ENCODE measurements around the gene SMYD3. TPM values are rescaled to one million over a fixed set of nuclear protein-coding genes. Genes with fewer than 3 reads are reported as not detected.
A peak's percentile ranks its signal among the peaks of the same experiment; 100 is the strongest.

Gene SMYD3
- total and polyA plus RNA-seq, 2 donors (not counting 3 experiments of a cell fraction or from before 2014, with no cell fraction given), result 16.0 to 32.1 TPM

DNA sequence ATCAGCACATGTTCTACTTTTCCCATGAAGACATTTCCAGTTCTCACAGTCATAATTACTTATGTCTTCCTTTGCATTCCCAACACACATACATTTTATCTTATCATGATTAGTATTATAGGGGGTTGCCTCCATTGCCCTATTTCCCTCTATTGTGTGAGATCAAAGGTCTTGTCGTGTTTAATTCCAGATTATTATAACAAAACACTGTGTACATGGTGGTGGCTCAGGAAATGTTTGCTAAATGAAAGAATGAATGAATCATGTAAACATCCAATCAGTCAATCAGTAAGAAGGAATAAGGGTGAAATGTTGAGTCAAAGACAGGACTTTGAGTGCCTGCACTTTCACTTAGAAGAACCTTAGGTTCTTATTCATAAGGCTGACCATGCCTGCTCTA, 376.0 kb downstream of the SMYD3 start:
- no peaks in the 10 kb centered on the region for H3K27me3 ChIP-seq (ENCODE audit: control insufficient read depth in 2 of 2, insufficient read depth in 2 of 2, low read length in 2 of 2)
- no peak overlapping the region for H3K4me3 ChIP-seq (replicated peaks in 1 of 3; ENCODE audit: insufficient read depth in 1 of 3, low read depth in 1 of 3, low read length in 3 of 3)
- H3K4me2 ChIP-seq (ENCODE audit: insufficient read depth, low read length), result peak overlapping the region; percentile 46
- H3K9ac ChIP-seq (replicated peaks; ENCODE audit: extremely low read depth, insufficient read depth, low read length), result no peak overlapping the region
- no TSS peak for BruUV-seq (replicated peaks)
- H3K4me1 ChIP-seq (ENCODE audit: control insufficient read depth, extremely low read depth, insufficient read depth, low read length), result peaks cover 12% of the 10 kb centered on the region
- ChIA-PET CTCF (no interaction called here), POLR2A (no interaction called here)
- TF ChIP-seq, protein P1, sequence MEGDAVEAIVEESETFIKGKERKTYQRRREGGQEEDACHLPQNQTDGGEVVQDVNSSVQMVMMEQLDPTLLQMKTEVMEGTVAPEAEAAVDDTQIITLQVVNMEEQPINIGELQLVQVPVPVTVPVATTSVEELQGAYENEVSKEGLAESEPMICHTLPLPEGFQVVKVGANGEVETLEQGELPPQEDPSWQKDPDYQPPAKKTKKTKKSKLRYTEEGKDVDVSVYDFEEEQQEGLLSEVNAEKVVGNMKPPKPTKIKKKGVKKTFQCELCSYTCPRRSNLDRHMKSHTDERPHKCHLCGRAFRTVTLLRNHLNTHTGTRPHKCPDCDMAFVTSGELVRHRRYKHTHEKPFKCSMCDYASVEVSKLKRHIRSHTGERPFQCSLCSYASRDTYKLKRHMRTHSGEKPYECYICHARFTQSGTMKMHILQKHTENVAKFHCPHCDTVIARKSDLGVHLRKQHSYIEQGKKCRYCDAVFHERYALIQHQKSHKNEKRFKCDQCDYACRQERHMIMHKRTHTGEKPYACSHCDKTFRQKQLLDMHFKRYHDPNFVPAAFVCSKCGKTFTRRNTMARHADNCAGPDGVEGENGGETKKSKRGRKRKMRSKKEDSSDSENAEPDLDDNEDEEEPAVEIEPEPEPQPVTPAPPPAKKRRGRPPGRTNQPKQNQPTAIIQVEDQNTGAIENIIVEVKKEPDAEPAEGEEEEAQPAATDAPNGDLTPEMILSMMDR (IDR thresholded peaks at IDR 0.05; ENCODE audit: extremely low read depth in 1 of 2, insufficient read depth in 1 of 2, low read depth in 1 of 2, low read length in 2 of 2), result no peak
- TF ChIP-seq EZH2 (IDR thresholded peaks at IDR 0.05; ENCODE audit: borderline replicate concordance, low read depth, low read length, severe bottlenecking) (no peak), MYC (IDR thresholded peaks at IDR 0.05; ENCODE audit: low read depth, low read length) (no peak), POLR2A (IDR thresholded peaks at IDR 0.05; ENCODE audit: low read depth, low read length) (no peak), POLR2AphosphoS5 (IDR thresholded peaks at IDR 0.05; ENCODE audit: insufficient read depth, low read depth, low read length) (no peak), GATA2 (IDR thresholded peaks at IDR 0.05; ENCODE audit: insufficient read depth, insufficient read length, low read depth, low read length) (peak; percentile 78), FOS (IDR thresholded peaks at IDR 0.05; ENCODE audit: borderline replicate concordance, insufficient read depth, low read length) (peak; percentile 48), JUN (IDR thresholded peaks at IDR 0.05; ENCODE audit: borderline replicate concordance, insufficient read depth, insufficient read length, low read depth) (peak; percentile 34)
- TF ChIP-seq, protein P2, sequence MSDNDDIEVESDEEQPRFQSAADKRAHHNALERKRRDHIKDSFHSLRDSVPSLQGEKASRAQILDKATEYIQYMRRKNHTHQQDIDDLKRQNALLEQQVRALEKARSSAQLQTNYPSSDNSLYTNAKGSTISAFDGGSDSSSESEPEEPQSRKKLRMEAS (IDR thresholded peaks at IDR 0.05; ENCODE audit: insufficient read depth, insufficient read length), result no peak
- H3K79me2 ChIP-seq (ENCODE audit: control insufficient read depth, insufficient read depth, low read length), result no peaks in the 10 kb centered on the region
- H3K9me3 ChIP-seq (replicated peaks; ENCODE audit: control insufficient read depth, insufficient read depth, low read length), result no peaks in the 10 kb centered on the region
- H4K20me1 ChIP-seq (replicated peaks; ENCODE audit: control insufficient read depth, extremely low read depth, insufficient read depth, low read length), result no peaks in the 10 kb centered on the region
- intact Hi-C loops (cut with micrococcal nuclease) (no loop called here), dilution Hi-C loops (cut with MboI; ENCODE audit: extremely low pct_ligation_motif_present, low sequenced_read_pairs) (no loop called here)
- no peaks in the 10 kb centered on the region for H3K9me1 ChIP-seq (replicated peaks; ENCODE audit: control insufficient read depth, extremely low read depth, insufficient read depth, low read length)
- H2AFZ ChIP-seq (ENCODE audit: low read depth, low read length), result peak overlapping the region; percentile 57
- no peak overlapping the region for H3K27ac ChIP-seq (ENCODE audit: insufficient read depth, low read depth, low read length)
- peak; percentile 18 for FAIRE-seq
- H3K36me3 ChIP-seq (ENCODE audit: control insufficient read depth in 2 of 2, extremely low read depth in 1 of 2, insufficient read depth in 2 of 2, low read length in 2 of 2), result no peaks in the 10 kb centered on the region
- DNase-seq (ENCODE audit: low read depth, low spot score), result peak; percentile 87
